Endothelial cell of umbilical vein (primary cell): ENCODE measurements around the gene CNKSR1.

Experiments used
- EZH2 ChIP-seq: IDR thresholded peaks from 2 replicates; pipeline ENCODE4 v1.6.1; 2012; ENCODE audit warnings: borderline replicate concordance, low read depth, mild to moderate bottlenecking, moderate library complexity, low read length, inconsistent platforms; ENCODE audit not compliant: severe bottlenecking
- GATA2 ChIP-seq: IDR thresholded peaks from 2 replicates; pipeline ENCODE4 v1.7.0; 2011; ENCODE audit warnings: low read depth, mild to moderate bottlenecking, moderate library complexity, mixed read lengths, low read length; ENCODE audit not compliant: insufficient read length, insufficient read depth
- JUN ChIP-seq: IDR thresholded peaks from 2 replicates; pipeline ENCODE4 v1.6.1; 2011; ENCODE audit warnings: borderline replicate concordance, low read depth; ENCODE audit not compliant: insufficient read length, insufficient read depth
- MAX ChIP-seq: IDR thresholded peaks from 2 replicates; pipeline ENCODE4 v1.6.1; 2011; ENCODE audit not compliant: insufficient read depth, insufficient read length
- MYC ChIP-seq: IDR thresholded peaks from one replicate; pipeline ENCODE4 v1.6.1; 2011; ENCODE audit warnings: mild to moderate bottlenecking, low read depth, low read length
- POLR2A ChIP-seq: IDR thresholded peaks from 2 replicates; pipeline ENCODE4 v1.6.1; 2012; ENCODE audit warnings: low read depth, mild to moderate bottlenecking, control low read depth, low read length
- POLR2AphosphoS5 ChIP-seq: IDR thresholded peaks from 2 replicates; pipeline ENCODE4 v1.6.1; 2012; ENCODE audit warnings: low read depth, mild to moderate bottlenecking, control low read depth, low read length, moderate library complexity; ENCODE audit not compliant: insufficient read depth
- TF ChIP-seq, protein P1 (sequence below), 2 donors: IDR thresholded peaks; 1 replicate in 1 of 2; 2 replicates in 1 of 2; pipeline ENCODE4 v1.5.1; 2011; ENCODE audit warnings: low read length in 2 of 2, mild to moderate bottlenecking in 2 of 2, moderate library complexity in 2 of 2, control low read depth in 1 of 2, inconsistent platforms in 1 of 2, low read depth in 1 of 2; ENCODE audit not compliant: insufficient read depth in 1 of 2; ENCODE audit errors: extremely low read depth in 1 of 2

DNA sequence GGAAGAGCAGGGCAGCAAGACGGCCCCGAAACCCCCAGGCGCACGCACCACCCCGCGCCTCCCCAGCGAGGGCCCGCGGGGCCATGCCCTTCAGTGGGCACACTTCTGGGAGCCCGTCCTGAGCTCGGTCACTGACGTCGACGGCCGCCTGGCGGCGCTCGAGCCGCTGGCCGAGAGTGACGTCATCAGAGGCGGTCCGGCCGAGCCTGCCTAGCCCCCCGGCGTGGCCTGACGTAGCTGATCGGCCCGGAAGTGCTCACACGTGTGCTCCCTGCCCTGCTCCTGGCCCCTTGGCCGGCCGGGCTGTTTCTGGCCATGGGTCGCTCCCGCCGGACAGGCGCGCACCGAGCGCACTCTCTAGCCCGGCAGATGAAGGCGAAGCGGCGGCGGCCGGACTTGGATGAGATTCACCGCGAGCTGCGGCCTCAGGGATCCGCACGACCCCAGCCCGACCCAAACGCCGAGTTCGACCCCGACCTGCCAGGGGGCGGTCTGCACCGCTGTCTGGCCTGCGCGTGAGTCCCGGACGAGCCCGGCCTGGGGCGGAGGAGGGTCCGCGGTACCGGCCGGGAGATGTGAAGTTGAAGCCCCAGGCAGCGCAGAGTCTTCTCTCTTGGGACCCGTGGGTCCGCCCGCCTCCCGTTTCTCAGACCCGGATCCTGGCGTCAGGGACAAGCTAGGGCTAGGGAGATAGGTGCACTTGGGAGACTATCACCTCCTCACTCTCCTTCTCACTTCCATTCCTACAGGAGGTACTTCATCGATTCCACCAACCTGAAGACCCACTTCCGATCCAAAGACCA lies 7.4 kb upstream of the CNKSR1 start, which contains the start of gene ZNF593:
- TF ChIP-seq, protein P1, sequence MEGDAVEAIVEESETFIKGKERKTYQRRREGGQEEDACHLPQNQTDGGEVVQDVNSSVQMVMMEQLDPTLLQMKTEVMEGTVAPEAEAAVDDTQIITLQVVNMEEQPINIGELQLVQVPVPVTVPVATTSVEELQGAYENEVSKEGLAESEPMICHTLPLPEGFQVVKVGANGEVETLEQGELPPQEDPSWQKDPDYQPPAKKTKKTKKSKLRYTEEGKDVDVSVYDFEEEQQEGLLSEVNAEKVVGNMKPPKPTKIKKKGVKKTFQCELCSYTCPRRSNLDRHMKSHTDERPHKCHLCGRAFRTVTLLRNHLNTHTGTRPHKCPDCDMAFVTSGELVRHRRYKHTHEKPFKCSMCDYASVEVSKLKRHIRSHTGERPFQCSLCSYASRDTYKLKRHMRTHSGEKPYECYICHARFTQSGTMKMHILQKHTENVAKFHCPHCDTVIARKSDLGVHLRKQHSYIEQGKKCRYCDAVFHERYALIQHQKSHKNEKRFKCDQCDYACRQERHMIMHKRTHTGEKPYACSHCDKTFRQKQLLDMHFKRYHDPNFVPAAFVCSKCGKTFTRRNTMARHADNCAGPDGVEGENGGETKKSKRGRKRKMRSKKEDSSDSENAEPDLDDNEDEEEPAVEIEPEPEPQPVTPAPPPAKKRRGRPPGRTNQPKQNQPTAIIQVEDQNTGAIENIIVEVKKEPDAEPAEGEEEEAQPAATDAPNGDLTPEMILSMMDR (IDR thresholded peaks at IDR 0.05; ENCODE audit: extremely low read depth in 1 of 2, insufficient read depth in 1 of 2, low read depth in 1 of 2, low read length in 2 of 2), result peak; percentile 92 to 99
- TF ChIP-seq MYC, result peak; percentile 89
- TF ChIP-seq MAX, result peak; percentile 76
- peak; percentile 82 for TF ChIP-seq JUN
- no peak for TF ChIP-seq GATA2
- TF ChIP-seq POLR2A, result peak; percentile 88
- peak; percentile 92 for TF ChIP-seq POLR2AphosphoS5
- no peak for TF ChIP-seq EZH2
